Sigmoid colon (tissue), 3 donors: ENCODE measurements around the gene OXT.

Experiments used
- CTCF ChIP-seq, 4 experiments: fragments of 450-650 bp in 3 of 4; fragments of 200-600 bp in 1 of 4; IDR thresholded peaks; one replicate each; pipeline ENCODE4 v1.5.1; 2016 to 2019; ENCODE audit warnings: antibody characterized with exemption in 4 of 4, mild to moderate bottlenecking in 3 of 4, moderate library complexity in 2 of 4
- POLR2A ChIP-seq, 2 donors: fragments of 450-650 bp; IDR thresholded peaks; one replicate each; pipeline ENCODE4 v1.6.1; 2016; ENCODE audit warnings: antibody characterized with exemption in 2 of 2, mild to moderate bottlenecking in 2 of 2, moderate library complexity in 2 of 2

GRCh38 chr20:3084283-3084985, 13.0 kb downstream of the OXT start, which contains the start of gene AVP:
- TF ChIP-seq CTCF (IDR thresholded peaks at IDR 0.05) (no peak), POLR2A (IDR thresholded peaks at IDR 0.05) (no peak)
